CD1c-positive myeloid dendritic cell (primary cell): Measurements from ENCODE around the gene GRN.

Experiments used
- DNase-seq: peaks from one replicate; pipeline ENCODE4 v3.0.0-alpha.2; 2016; ENCODE audit errors: extremely low spot score

The GRN gene

GRCh38 chr17:44346064-44346844, 1.2 kb downstream of the GRN start:
- no peak for DNase-seq

GRCh38 chr17:44347206-44348055, 2.3 kb downstream of the GRN start:
- DNase-seq, result peak; percentile 23

DNA sequence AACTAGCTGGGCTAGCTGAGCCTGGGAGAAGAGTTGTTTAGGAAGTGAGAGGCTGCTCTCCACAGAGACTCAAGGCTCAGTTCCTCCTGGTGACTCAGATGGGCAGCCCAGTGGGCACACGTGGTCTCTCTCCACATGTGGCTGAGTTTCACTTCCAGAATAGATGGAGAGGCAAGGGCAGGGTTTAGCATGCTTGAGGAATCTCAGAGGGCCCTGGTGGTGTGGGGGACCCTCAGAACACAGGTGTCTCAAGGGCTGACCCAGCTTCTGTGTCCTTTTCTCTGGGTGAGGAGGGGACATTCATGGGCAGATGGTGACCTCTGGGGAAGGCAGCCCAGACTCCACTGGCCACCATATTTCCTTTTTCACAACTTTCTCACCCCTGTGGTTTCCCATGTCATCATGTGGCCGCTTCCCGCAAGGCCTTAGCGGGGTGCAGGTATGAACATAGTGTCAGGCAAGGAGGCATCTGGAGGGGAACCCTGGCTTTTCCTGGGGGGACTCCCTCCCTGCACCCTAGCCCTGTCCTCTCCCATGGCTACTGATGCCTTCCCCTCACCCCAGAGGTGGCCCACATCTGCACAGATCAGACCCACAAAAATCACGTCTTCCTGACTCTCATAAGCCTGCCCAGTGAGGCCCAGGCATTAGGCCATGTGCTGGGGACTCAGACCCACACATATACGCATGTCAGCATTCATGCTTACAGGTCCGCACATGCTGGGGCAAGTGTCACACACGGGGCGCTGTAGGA, 3.3 kb downstream of the GRN start:
- DNase-seq, result peak; percentile 95

DNA sequence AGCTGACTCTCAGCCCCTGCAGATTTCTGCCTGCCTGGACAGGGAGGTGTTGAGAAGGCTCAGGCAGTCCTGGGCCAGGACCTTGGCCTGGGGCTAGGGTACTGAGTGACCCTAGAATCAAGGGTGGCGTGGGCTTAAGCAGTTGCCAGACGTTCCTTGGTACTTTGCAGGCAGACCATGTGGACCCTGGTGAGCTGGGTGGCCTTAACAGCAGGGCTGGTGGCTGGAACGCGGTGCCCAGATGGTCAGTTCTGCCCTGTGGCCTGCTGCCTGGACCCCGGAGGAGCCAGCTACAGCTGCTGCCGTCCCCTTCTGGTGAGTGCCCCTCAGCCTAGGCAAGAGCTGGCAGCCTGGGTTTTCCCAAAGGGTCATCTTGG, 3.9 kb downstream of the GRN start:
- DNase-seq, result no peak

DNA sequence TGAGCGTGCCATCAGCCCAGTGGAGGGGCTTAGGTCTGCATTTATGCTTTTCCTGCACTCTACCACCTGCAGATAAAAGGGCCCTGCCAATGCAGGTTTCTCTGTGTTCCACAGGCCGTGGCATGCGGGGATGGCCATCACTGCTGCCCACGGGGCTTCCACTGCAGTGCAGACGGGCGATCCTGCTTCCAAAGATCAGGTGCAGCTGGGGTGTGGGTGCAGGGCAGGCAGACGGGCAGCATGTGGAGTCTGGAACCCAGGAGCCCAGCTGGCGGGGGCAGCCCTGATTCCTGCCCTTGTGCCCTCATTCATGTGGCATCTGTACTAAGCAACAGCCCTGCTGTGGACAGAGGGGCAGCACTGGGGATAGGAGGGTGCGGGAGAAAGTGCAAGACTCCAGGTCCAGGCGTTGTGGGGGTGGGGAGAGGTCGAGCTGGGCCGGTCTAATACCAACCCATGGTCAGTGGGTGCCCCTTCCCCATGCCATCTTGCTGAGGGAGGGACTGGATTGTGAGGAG, 4.5 kb downstream of the GRN start:
- no peak for DNase-seq

DNA sequence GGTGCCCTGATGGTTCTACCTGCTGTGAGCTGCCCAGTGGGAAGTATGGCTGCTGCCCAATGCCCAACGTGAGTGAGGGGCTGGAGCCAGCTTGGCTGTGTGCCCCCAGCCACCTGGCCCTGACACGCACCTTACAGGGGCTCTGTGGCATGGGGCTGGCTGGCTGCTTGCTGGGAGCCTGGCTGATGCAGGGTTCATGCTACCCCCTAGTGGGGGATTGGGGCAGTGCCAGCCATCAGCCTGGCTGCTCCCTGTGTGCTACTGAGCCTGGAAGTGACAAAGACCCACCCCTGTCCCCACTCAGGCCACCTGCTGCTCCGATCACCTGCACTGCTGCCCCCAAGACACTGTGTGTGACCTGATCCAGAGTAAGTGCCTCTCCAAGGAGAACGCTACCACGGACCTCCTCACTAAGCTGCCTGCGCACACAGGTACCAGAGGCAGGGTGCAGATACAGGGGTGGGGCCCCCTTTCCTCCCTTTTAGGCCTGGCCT, 5.7 kb downstream of the GRN start:
- DNase-seq, result peak; percentile 72

GRCh38 chr17:44351464-44351863, 6.4 kb downstream of the GRN start:
- DNase-seq, result no peak

DNA sequence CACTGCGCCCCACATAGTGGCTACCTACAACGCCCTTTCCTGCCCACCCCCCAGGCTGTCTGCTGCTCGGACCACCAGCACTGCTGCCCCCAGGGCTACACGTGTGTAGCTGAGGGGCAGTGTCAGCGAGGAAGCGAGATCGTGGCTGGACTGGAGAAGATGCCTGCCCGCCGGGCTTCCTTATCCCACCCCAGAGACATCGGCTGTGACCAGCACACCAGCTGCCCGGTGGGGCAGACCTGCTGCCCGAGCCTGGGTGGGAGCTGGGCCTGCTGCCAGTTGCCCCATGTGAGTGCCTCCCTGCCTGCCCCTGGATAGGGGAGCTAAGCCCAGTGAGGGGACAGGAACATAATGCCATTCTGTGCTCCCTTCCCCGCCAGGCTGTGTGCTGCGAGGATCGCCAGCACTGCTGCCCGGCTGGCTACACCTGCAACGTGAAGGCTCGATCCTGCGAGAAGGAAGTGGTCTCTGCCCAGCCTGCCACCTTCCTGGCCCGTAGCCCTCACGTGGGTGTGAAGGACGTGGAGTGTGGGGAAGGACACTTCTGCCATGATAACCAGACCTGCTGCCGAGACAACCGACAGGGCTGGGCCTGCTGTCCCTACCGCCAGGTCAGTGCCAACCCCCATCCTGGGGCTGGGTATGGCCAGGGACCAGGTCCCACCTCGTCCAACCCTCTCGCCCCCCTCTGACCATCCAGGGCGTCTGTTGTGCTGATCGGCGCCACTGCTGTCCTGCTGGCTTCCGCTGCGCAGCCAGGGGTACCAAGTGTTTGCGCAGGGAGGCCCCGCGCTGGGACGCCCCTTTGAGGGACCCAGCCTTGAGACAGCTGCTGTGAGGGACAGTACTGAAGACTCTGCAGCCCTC, 7.1 kb downstream of the GRN start:
- DNase-seq, result no peak

GRCh38 chr17:44352828-44353671, 7.9 kb downstream of the GRN start:
- no peak for DNase-seq

DNA sequence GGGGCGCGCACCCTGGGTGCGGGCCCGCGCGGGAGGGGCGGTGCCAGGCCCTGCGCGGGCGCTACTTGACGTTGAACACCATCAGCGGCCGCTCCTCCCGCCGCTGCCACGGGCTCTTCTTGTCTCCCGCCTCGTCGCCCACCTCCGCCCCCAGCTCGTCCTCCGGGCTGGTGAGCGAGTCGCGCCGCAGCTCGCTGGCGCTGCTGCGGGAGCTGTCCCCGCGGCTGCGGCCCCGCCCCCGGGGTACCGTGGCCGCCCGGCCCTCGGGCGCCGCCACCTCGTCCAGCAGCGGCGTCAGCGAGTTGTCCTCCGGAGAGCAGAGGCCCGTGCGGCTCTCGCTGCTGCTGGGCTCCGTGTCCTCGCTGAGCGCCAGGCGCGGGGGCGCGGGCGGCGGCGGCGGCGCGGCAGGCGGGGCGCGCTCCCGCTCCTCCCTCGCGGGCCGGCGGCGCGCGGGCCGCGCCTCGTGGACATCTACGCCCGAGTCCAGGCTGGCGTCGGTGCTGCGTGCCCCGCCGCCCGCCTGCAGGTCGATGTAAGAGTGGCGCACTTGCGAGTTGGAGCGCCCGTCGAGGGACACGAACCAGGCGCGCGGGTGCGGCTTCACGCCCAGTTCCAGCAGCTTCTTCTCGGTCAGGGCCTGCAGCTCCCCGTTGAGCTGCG, 8.7 kb downstream of the GRN start:
- peak; percentile 57 for DNase-seq

DNA sequence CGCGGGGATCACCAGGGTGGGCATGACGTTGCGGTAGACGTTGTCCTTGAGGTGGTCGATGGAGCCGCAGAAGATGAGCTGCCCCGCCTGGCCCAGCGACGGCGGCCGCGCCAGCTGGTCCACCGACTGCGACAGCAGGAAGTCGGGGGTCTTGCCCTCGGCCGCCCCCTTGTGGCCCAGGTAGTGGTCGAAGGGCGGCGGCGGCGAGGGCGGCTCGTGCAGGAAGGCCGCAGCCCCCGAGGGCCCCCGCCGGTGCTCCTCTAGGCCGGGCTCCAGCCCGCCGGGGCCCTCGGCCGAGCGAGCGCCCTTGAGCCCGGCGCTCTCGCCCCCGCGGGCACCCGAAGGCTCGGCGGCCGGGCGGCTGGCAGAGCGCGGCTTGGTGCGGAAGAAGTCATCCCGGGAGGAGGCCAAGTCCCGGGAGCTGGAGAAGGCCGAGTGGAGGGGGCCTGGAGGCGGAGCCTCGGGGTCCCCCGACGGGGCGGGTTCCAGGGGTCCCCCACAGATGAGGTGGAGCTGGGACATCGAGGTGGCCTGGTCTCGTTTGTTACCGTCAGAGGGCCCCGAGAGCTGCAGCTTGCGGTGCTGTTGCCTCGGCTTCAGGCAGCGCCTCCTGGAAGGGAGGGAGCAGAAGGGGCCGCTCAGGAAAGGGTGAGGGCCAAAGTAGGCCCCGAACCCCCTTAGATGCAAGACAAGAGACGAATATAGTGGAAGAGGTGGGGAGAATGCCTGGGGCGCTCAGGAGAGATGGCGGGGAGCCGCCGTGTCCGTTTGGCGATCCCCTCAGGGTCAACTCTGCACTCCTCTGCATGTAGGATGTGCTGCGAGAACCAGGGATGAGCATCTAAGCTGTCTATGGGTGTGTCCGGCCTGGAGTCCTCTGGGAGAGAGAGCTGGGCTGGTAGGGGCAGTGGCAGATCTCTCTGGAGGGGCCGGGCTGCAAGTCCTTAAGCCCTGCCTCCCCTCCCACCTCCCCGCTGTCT, 9.8 kb downstream of the GRN start:
- no peak for DNase-seq

DNA sequence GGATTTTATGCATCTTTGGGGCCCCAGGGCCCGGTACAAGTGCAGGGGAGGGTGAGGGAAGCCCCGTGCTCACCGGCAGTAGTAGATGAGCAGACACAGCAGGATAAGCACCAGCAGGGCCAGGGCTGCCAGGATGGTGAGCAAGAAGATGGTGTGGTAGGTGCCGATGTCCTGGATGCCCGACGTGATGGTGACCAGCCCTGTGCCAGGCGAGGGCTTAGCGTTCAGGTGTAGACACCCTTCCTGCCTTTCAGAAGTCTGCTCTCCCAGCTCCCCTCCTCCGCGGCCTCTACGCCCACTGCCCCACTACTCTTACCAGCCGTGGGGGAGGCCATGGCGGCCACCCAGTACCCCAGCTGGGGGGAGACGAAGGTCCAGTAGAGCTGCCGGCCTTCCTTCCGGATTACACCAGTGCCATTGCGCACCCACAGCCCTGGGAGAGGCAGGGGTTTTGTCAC, 10.6 kb downstream of the GRN start:
- DNase-seq, result no peak

GRCh38 chr17:44356241-44356640, 11.1 kb downstream of the GRN start:
- no peak for DNase-seq

DNA sequence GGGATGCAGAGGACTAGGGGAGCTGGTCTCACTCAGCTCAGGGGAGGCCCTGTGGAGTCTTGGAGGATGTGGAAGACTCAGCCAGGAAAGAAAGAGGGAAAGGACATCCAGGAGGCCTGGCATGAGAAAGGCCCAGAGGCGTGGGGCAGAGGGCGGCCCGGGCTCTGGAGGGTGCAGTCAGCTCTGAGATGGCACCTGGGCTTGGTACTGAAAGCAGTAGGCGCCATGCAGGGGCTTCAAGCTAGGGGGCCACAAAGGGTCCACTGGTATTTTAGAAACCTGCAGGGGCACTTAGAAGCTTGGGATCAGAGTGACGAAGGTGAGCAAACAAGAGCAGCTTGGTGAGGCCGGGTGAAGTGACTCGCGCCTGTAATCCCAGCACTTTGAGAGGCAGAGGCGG, 13.0 kb downstream of the GRN start:
- no peak for DNase-seq

- no peak for DNase-seq
Measured at GRCh38 chr17:44359006-44359405, 13.9 kb downstream of the GRN start.

DNA sequence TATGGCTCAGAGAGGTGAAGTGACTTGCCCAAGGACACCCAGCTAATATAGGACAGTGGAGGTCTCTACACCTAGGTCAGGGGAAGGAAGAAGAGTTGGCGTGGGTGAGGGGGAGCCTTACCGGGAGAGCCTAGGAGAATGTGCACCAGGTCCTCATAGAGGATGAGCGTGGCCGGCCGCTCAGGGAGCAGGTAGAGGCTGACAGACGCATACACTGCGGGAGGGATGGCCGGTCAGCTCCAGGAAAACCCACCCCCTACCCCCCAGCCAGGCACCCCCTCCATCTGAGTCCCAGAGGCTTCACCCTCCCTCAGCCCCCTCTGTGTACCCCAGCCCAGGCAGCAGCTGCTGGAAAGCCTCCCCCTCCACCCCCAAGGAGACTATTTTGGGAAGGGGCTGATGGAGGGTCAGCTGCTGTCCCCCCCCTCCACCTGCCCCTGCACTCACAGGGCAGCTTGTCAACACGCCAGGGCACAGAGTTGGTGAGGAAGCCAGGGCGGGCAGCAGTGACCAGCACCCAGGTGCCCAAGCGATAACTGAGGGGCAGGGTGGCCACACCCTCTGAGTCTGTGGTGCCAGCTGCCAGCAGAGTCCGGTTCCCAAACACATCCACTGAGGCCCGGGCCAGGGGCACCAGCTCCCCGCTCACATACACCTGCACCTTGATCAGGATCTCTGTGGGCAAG, 14.5 kb downstream of the GRN start:
- no peak for DNase-seq

GRCh38 chr17:44360144-44360533, 15.0 kb downstream of the GRN start:
- no peak for DNase-seq

DNA sequence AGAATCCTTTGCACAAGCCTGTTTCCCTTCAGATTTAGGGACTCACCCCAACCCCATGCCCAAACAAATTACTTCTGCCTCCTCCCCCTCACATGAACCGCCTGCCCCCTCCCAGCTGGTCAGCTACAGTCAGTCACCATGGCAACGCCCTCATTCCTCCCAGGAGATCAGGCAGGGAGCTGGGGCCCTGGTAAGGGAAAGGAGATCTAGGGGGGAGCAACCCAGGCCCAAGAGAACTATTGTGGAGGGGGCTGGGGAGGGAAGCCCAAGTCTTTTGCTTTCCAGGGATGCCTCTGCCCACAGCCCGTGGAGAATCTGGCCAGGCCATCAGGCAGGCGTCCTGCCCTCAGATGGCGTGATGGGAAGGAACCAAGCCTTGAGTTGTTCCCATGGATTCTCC, 15.7 kb downstream of the GRN start:
- no peak for DNase-seq
